Measurements from ENCODE around the gene UGDH. TPM values are rescaled to one million over a fixed set of nuclear protein-coding genes. Genes with fewer than 3 reads are reported as not detected.
"Not testable (repeated sequence)": the region's sequence is repeated elsewhere in the genome, so short reads cannot be mapped to it uniquely, and the experiment has no call there.

The UGDH gene
- polyA plus RNA-seq, 1 donor (not counting 4 experiments of a cell fraction or from before 2014, with no cell fraction given) = 39.4 TPM

- H3K9ac ChIP-seq (ENCODE audit: control insufficient read depth, extremely low read depth, insufficient read depth, low read length) = no peak overlapping the region
- H3K36me3 ChIP-seq (ENCODE audit: control insufficient read depth in 2 of 2, extremely low read depth in 1 of 2, insufficient read depth in 2 of 2, low read length in 2 of 2) = peaks cover 4 to 10% of the 10 kb centered on the region in 2 experiments
- no peak overlapping the region for H2AFZ ChIP-seq (ENCODE audit: control insufficient read depth, low read length)
- H3K27ac ChIP-seq (ENCODE audit: control insufficient read depth, insufficient read depth, low read length) = no peak overlapping the region
- no peaks in the 10 kb centered on the region for H3K9me3 ChIP-seq (ENCODE audit: control insufficient read depth, low read depth, low read length)
- no peaks in the 10 kb centered on the region for H3K27me3 ChIP-seq (ENCODE audit: control insufficient read depth, extremely low read depth, insufficient read depth, low read length)
- no peaks in the 10 kb centered on the region for H3K4me1 ChIP-seq (ENCODE audit: control insufficient read depth, extremely low read depth, insufficient read depth, low read length)
- dilution Hi-C loops (cut with MboI; ENCODE audit: extremely low pct_ligation_motif_present, low sequenced_read_pairs) = no loop called here
- DNase-seq (ENCODE audit: low read depth, low spot score) (no peak), FAIRE-seq (no peak)
- no peaks in the 10 kb centered on the region for H3K9me1 ChIP-seq (ENCODE audit: control insufficient read depth, extremely low read depth, insufficient read depth, low read length)
- TF ChIP-seq EZH2 (IDR thresholded peaks at IDR 0.05; ENCODE audit: low read length) (no peak), CTCF (optimal IDR thresholded peaks at IDR 0.05 in 1 of 3, IDR thresholded peaks at IDR 0.05 in 1 of 3, conservative IDR thresholded peaks at IDR 0.05 in 1 of 3; ENCODE audit: extremely low read depth in 1 of 3, insufficient read depth in 2 of 3, low read length in 3 of 3) (no peak)
- H3K4me3 ChIP-seq (ENCODE audit: control insufficient read depth in 2 of 3, extremely low read depth in 1 of 3, insufficient read depth in 2 of 3, low read depth in 1 of 3, low read length in 3 of 3) = no peak overlapping the region
- no peaks in the 10 kb centered on the region for H4K20me1 ChIP-seq (ENCODE audit: control insufficient read depth, extremely low read depth, insufficient read depth, low read length)
- no peak overlapping the region for H3K4me2 ChIP-seq (ENCODE audit: control insufficient read depth, extremely low read depth, insufficient read depth, low read depth, low read length)
- H3K79me2 ChIP-seq (ENCODE audit: control insufficient read depth, insufficient read depth, low read length) = peaks cover 14% of the 10 kb centered on the region
Measured at GRCh38 chr4:39518484-39518883, 8.8 kb downstream of the UGDH start.

GRCh38 chr4:39516407-39516966 is 10.8 kb downstream of the UGDH start:
- no peak overlapping the region for H3K4me3 ChIP-seq (ENCODE audit: control insufficient read depth in 2 of 3, extremely low read depth in 1 of 3, insufficient read depth in 2 of 3, low read depth in 1 of 3, low read length in 3 of 3)
- peaks cover 4 to 10% of the 10 kb centered on the region in 2 experiments for H3K36me3 ChIP-seq (ENCODE audit: control insufficient read depth in 2 of 2, extremely low read depth in 1 of 2, insufficient read depth in 2 of 2, low read length in 2 of 2)
- TF ChIP-seq EZH2 (IDR thresholded peaks at IDR 0.05; ENCODE audit: low read length) = no peak
- no peak for TF ChIP-seq CTCF (optimal IDR thresholded peaks at IDR 0.05 in 1 of 3, IDR thresholded peaks at IDR 0.05 in 1 of 3, conservative IDR thresholded peaks at IDR 0.05 in 1 of 3; ENCODE audit: extremely low read depth in 1 of 3, insufficient read depth in 2 of 3, low read length in 3 of 3)
- no peak overlapping the region for H2AFZ ChIP-seq (ENCODE audit: control insufficient read depth, low read length)
- no peaks in the 10 kb centered on the region for H3K9me1 ChIP-seq (ENCODE audit: control insufficient read depth, extremely low read depth, insufficient read depth, low read length)
- no peaks in the 10 kb centered on the region for H3K27me3 ChIP-seq (ENCODE audit: control insufficient read depth, extremely low read depth, insufficient read depth, low read length)
- dilution Hi-C loops (cut with MboI; ENCODE audit: extremely low pct_ligation_motif_present, low sequenced_read_pairs) = no loop called here
- H3K27ac ChIP-seq (ENCODE audit: control insufficient read depth, insufficient read depth, low read length) = no peak overlapping the region
- H3K4me1 ChIP-seq (ENCODE audit: control insufficient read depth, extremely low read depth, insufficient read depth, low read length) = no peaks in the 10 kb centered on the region
- no peaks in the 10 kb centered on the region for H3K9me3 ChIP-seq (ENCODE audit: control insufficient read depth, low read depth, low read length)
- no peak for DNase-seq (ENCODE audit: low read depth, low spot score)
- H4K20me1 ChIP-seq (ENCODE audit: control insufficient read depth, extremely low read depth, insufficient read depth, low read length) = no peaks in the 10 kb centered on the region
- H3K79me2 ChIP-seq (ENCODE audit: control insufficient read depth, insufficient read depth, low read length) = peaks cover 2% of the 10 kb centered on the region
- H3K9ac ChIP-seq (ENCODE audit: control insufficient read depth, extremely low read depth, insufficient read depth, low read length) = no peak overlapping the region
- no peak overlapping the region for H3K4me2 ChIP-seq (ENCODE audit: control insufficient read depth, extremely low read depth, insufficient read depth, low read depth, low read length)
- FAIRE-seq = no peak

GRCh38 chr4:39515669-39516401 is 11.4 kb downstream of the UGDH start:
- FAIRE-seq; dilution Hi-C loops (cut with MboI; ENCODE audit: extremely low pct_ligation_motif_present, low sequenced_read_pairs); H3K36me3 ChIP-seq (ENCODE audit: control insufficient read depth in 2 of 2, extremely low read depth in 1 of 2, insufficient read depth in 2 of 2, low read length in 2 of 2); H3K79me2 ChIP-seq (ENCODE audit: control insufficient read depth, insufficient read depth, low read length); H3K9ac ChIP-seq (ENCODE audit: control insufficient read depth, extremely low read depth, insufficient read depth, low read length); H3K4me1 ChIP-seq (ENCODE audit: control insufficient read depth, extremely low read depth, insufficient read depth, low read length); H3K9me3 ChIP-seq (ENCODE audit: control insufficient read depth, low read depth, low read length); H4K20me1 ChIP-seq (ENCODE audit: control insufficient read depth, extremely low read depth, insufficient read depth, low read length); H2AFZ ChIP-seq (ENCODE audit: control insufficient read depth, low read length); DNase-seq (ENCODE audit: low read depth, low spot score); H3K27me3 ChIP-seq (ENCODE audit: control insufficient read depth, extremely low read depth, insufficient read depth, low read length); H3K4me2 ChIP-seq (ENCODE audit: control insufficient read depth, extremely low read depth, insufficient read depth, low read depth, low read length); H3K27ac ChIP-seq (ENCODE audit: control insufficient read depth, insufficient read depth, low read length); H3K4me3 ChIP-seq (ENCODE audit: control insufficient read depth in 2 of 3, extremely low read depth in 1 of 3, insufficient read depth in 2 of 3, low read depth in 1 of 3, low read length in 3 of 3); H3K9me1 ChIP-seq (ENCODE audit: control insufficient read depth, extremely low read depth, insufficient read depth, low read length): not testable (repeated sequence)
